GM21381 (cell line): ENCODE measurements around the gene ANGPT4.
"Not testable (repeated sequence)": the region's sequence is repeated elsewhere in the genome, so short reads cannot be mapped to it uniquely, and the experiment has no call there.

Experiments
- ATAC-seq: cut with Tn5 transposase; IDR thresholded peaks from one replicate; pipeline ENCODE4 v1.9.1; 2021; ENCODE audit warnings: mild to moderate bottlenecking, moderate library complexity; ENCODE audit not compliant: unreplicated experiment

The ANGPT4 gene

DNA sequence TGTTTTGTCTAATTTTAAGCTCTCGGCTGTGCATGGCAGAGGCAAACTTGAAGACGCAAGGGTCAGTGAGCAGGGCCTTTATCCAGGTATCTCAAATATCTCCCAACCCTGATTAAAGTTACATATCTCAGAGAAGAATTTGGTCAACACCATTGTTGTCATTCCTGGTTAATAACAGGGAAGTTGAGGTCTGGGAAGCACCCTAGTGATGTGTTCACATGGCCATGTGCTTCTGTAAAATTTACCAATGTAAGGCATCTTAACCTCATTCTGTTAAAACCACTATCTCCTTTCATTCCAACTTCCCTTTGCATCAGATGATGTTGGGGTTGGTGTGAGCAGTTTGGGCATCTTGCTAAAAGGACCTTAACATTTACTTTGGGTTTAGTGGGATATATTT is 86.6 kb downstream of the ANGPT4 start:
- no peak for ATAC-seq

DNA sequence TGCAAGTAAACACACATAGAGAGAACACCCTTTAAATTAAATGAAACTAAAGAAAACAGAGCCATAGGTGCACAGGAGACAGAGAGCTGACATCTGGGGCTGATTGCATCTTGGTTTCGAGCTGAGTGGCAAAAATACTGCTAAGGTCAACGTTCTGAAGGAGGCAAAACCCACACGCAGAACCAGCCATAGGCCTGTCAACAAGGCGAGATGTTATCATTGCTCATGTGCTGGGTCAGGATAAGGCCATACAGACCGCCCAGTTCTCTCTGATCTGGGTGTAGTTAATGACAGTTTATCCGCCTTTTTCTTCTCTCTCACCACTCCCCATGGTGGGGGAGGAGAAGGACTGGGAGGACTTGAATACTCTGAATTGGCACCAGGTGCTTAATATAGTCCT is 87.1 kb downstream of the ANGPT4 start:
- ATAC-seq: no peak

GRCh38 chr20:827981-828380 is 88.2 kb downstream of the ANGPT4 start:
- not testable (repeated sequence) for ATAC-seq

GRCh38 chr20:826695-827323 is 89.3 kb downstream of the ANGPT4 start:
- no peak for ATAC-seq

GRCh38 chr20:825710-826421 is 90.3 kb downstream of the ANGPT4 start:
- ATAC-seq: no peak

- no peak for ATAC-seq
These were observed 91.2 kb downstream of the ANGPT4 start for GRCh38 chr20:824916-825315.

- no peak for ATAC-seq
These were observed 91.6 kb downstream of the ANGPT4 start for GRCh38 chr20:824490-824889.

GRCh38 chr20:823574-823902 is 92.6 kb downstream of the ANGPT4 start:
- ATAC-seq: no peak

GRCh38 chr20:822651-823573 is 93.2 kb downstream of the ANGPT4 start:
- ATAC-seq: no peak

GRCh38 chr20:821731-822065 is 94.4 kb downstream of the ANGPT4 start:
- no peak for ATAC-seq

- no peak for ATAC-seq
These were observed 94.9 kb downstream of the ANGPT4 start for GRCh38 chr20:821046-821730.

DNA sequence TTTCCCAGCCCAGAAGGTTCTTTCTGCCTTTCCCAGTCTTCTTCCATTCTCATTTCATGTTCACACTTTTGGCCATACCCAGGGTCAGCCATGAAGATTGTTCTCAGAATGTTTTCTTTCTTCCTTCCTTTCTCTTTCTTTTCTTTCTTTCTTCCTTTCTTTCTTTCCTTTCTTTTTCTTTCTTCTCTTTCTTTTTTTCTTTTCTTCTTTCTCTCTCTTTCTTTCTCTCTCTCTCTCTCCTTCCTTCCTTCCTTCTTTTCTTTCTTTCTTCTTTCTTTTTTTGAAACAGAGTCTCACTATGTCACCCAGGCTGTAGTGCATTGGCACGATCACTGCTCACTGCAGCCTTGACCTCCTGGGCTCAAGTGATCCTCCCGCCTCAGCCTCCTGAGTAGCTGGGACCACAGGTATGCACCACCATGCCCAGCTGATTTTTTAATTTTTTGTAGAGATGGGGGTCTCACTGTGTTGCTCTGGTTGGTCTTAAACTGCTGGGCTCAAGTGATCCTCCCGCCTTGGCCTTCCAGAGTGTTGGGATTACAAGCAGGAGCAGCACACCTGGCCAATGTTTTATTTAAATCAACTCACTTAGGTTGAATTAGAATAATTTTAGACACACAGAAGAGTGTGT is 95.7 kb downstream of the ANGPT4 start:
- no peak for ATAC-seq
